Caco-2 (cell line): Measurements from ENCODE around the gene ATXN7L1. TPM values are rescaled to one million over a fixed set of nuclear protein-coding genes. Genes with fewer than 3 reads are reported as not detected.

Source experiments
- BruUV-seq: library from RNA; stranded (reverse); fragments of 400-500 nt; replicated peaks from 2 replicates; lab custom pipeline; 2021; lab: Mats Ljungman, UMichigan
- CTCF ChIA-PET: fragments of 300-600 bp; sonication (Branson Sonifier 250); formaldehyde crosslinking; loops from one replicate; lab custom pipeline; 2022; ENCODE audit warnings: antibody characterized with exemption; lab: Charles Lee
- POLR2A ChIA-PET: fragments of 300-600 bp; sonication (Branson Sonifier 250); formaldehyde crosslinking; loops from one replicate; lab custom pipeline; 2022; ENCODE audit warnings: antibody characterized with exemption; lab: Charles Lee
- DNase-seq, 2 experiments: peaks; one replicate each; pipeline versions ENCODE4 v3.0.0 to v3.0.0-alpha.2; 2020 to 2022
- H3K27me3 ChIP-seq: replicated peaks from 2 replicates; pipeline ENCODE4 v1.6.0; 2011; ENCODE audit warnings: low read length; ENCODE audit not compliant: control insufficient read depth, insufficient read depth
- H3K36me3 ChIP-seq: 2 replicates; pipeline ENCODE4 v1.5.1; 2011; ENCODE audit warnings: low read length; ENCODE audit not compliant: control insufficient read depth, insufficient read depth
- H3K4me1 ChIP-seq: fragments of 250-450 bp; sonication (Bioruptor Pico); 2 replicates; pipeline ENCODE4 v1.5.1; 2020; ENCODE audit warnings: mild to moderate bottlenecking
- H3K4me3 ChIP-seq: 2 replicates; pipeline ENCODE4 v1.5.1; 2011; ENCODE audit warnings: low read depth, mild to moderate bottlenecking, control low read depth, low read length
- H3K9me3 ChIP-seq: fragments of 250-450 bp; sonication (Bioruptor Pico); 2 replicates; pipeline ENCODE4 v1.5.1; 2020; ENCODE audit warnings: mild to moderate bottlenecking, moderate library complexity
- H3K27ac Mint-ChIP-seq: one replicate; pipeline ENCODE4 v1.8.0; 2022; ENCODE audit warnings: mixed read lengths; ENCODE audit not compliant: unreplicated experiment
- H3K27me3 Mint-ChIP-seq: one replicate; pipeline ENCODE4 v1.8.0; 2022; ENCODE audit warnings: mixed read lengths; ENCODE audit not compliant: insufficient read depth, unreplicated experiment
- H3K36me3 Mint-ChIP-seq: one replicate; pipeline ENCODE4 v1.8.0; 2022; ENCODE audit warnings: mild to moderate bottlenecking, mixed read lengths; ENCODE audit not compliant: insufficient read depth, unreplicated experiment
- H3K4me1 Mint-ChIP-seq: one replicate; pipeline ENCODE4 v1.8.0; 2022; ENCODE audit warnings: low read depth, mixed read lengths; ENCODE audit not compliant: unreplicated experiment
- H3K4me3 Mint-ChIP-seq: one replicate; pipeline ENCODE4 v1.8.0; 2022; ENCODE audit warnings: mild to moderate bottlenecking, moderate library complexity, mixed read lengths; ENCODE audit not compliant: unreplicated experiment
- H3K9me3 Mint-ChIP-seq: one replicate; pipeline ENCODE4 v1.8.0; 2022; ENCODE audit warnings: mixed read lengths; ENCODE audit not compliant: unreplicated experiment
- CTCF ChIP-seq, 2 experiments: fragments of 200-600 bp in 1 of 2; IDR thresholded peaks; 1 replicate in 1 of 2; 2 replicates in 1 of 2; pipeline versions ENCODE4 v1.5.1 to v1.8.0; 2011 to 2022; ENCODE audit warnings: antibody characterized with exemption in 1 of 2, control low read depth in 1 of 2, inconsistent platforms in 1 of 2, low read depth in 1 of 2, low read length in 1 of 2, mild to moderate bottlenecking in 1 of 2, moderate library complexity in 1 of 2; ENCODE audit not compliant: insufficient read depth in 1 of 2, severe bottlenecking in 1 of 2, unreplicated experiment in 1 of 2
- intact Hi-C: fragments of 100-400 bp; cut with micrococcal nuclease; formaldehyde crosslinking; loops from one replicate; pipeline ENCODE4 v1.10.0; 2022; ENCODE audit not compliant: unreplicated experiment
- total RNA-seq: library from RNA; stranded (reverse); gene quantifications from 2 replicates; pipeline ENCODE4 v1.2.3, GENCODE V29; 2022

ATXN7L1 gene
- total RNA-seq, 1 experiment from 2014 or later = 14.1 TPM

- Mint-ChIP-seq H3K4me3 (no peak overlapping the region), H3K4me1 (no peaks in the 10 kb centered on the region), H3K27ac (no peak overlapping the region), H3K36me3 (no peaks in the 10 kb centered on the region), H3K9me3 (no peaks in the 10 kb centered on the region), H3K27me3 (no peaks in the 10 kb centered on the region)
- no peaks in the 10 kb centered on the region for H3K4me1 ChIP-seq
- H3K27me3 ChIP-seq = no peaks in the 10 kb centered on the region
- no peak for TF ChIP-seq CTCF (IDR thresholded peaks at IDR 0.05; ENCODE audit: insufficient read depth in 1 of 2, low read depth in 1 of 2, low read length in 1 of 2, severe bottlenecking in 1 of 2, unreplicated experiment in 1 of 2)
- H3K4me3 ChIP-seq = no peak overlapping the region
- BruUV-seq = no TSS peak
- intact Hi-C loops = no loop called here
- ChIA-PET POLR2A (no interaction called here), CTCF (no interaction called here)
- no peak for DNase-seq
- H3K9me3 ChIP-seq = no peaks in the 10 kb centered on the region
- no peaks in the 10 kb centered on the region for H3K36me3 ChIP-seq
Observed at GRCh38 chr7:105741982-105742381, 134.4 kb downstream of the ATXN7L1 start.

GRCh38 chr7:105738133-105738532, 138.3 kb downstream of the ATXN7L1 start:
- H3K4me1 Mint-ChIP-seq = peaks cover 12% of the 10 kb centered on the region
- Histone ChIP-seq H3K4me3 (no peak overlapping the region), H3K27me3 (no peaks in the 10 kb centered on the region), H3K36me3 (no peaks in the 10 kb centered on the region), H3K9me3 (no peaks in the 10 kb centered on the region), H3K4me1 (0 out of 2 replicates have a peak, but pooled peaks cover 3% of the 10 kb centered on the region)
- no peaks in the 10 kb centered on the region for H3K36me3 Mint-ChIP-seq
- intact Hi-C loops = no loop called here
- no TSS peak for BruUV-seq
- ChIA-PET POLR2A (no interaction called here), CTCF (interaction anchor here (0.6 kb wide), 1 partner anchor 80 kb away, joined by 3 read pairs; no protein-coding TSS in a partner anchor)
- H3K27me3 Mint-ChIP-seq = no peaks in the 10 kb centered on the region
- DNase-seq = no peak
- no peak overlapping the region for H3K27ac Mint-ChIP-seq
- no peak for TF ChIP-seq CTCF (IDR thresholded peaks at IDR 0.05; ENCODE audit: insufficient read depth in 1 of 2, low read depth in 1 of 2, low read length in 1 of 2, severe bottlenecking in 1 of 2, unreplicated experiment in 1 of 2)
- H3K9me3 Mint-ChIP-seq = peaks cover 11% of the 10 kb centered on the region
- no peak overlapping the region for H3K4me3 Mint-ChIP-seq

GRCh38 chr7:105734233-105734632, 142.2 kb downstream of the ATXN7L1 start:
- Histone ChIP-seq H3K4me3 (no peak overlapping the region), H3K9me3 (no peaks in the 10 kb centered on the region), H3K4me1 (0 out of 2 replicates have a peak, but pooled peaks cover 3% of the 10 kb centered on the region), H3K36me3 (no peaks in the 10 kb centered on the region), H3K27me3 (no peaks in the 10 kb centered on the region)
- intact Hi-C loops = loop anchor here (1.0 kb wide), 1 partner anchor 79 kb away; no protein-coding TSS in a partner anchor
- no peak for TF ChIP-seq CTCF (IDR thresholded peaks at IDR 0.05; ENCODE audit: insufficient read depth in 1 of 2, low read depth in 1 of 2, low read length in 1 of 2, severe bottlenecking in 1 of 2, unreplicated experiment in 1 of 2)
- CTCF ChIA-PET = interaction anchor here (0.7 kb wide), 2 partner anchors 12 to 140 kb away, joined by 3 to 4 read pairs; no protein-coding TSS in a partner anchor
- Mint-ChIP-seq H3K9me3 (peaks cover 11% of the 10 kb centered on the region), H3K27me3 (no peaks in the 10 kb centered on the region), H3K27ac (no peak overlapping the region), H3K4me3 (no peak overlapping the region), H3K4me1 (peaks cover 12% of the 10 kb centered on the region), H3K36me3 (no peaks in the 10 kb centered on the region)
- no TSS peak for BruUV-seq
- DNase-seq = peak in 1 of 2 experiments; percentile 42
- POLR2A ChIA-PET = no interaction called here
